GM12891 (cell line): ENCODE data around the gene FBLN2.

Experiments
- PAX5 ChIP-seq: IDR thresholded peaks from 2 replicates; pipeline ENCODE4 v1.6.1; 2011; ENCODE audit warnings: low read length, moderate library complexity, mild to moderate bottlenecking; ENCODE audit not compliant: insufficient read depth, severe bottlenecking
- POLR2A ChIP-seq: IDR thresholded peaks from 2 replicates; pipeline ENCODE4 v1.6.1; 2011; ENCODE audit warnings: low read depth, low read length, control low read depth
- POLR2AphosphoS5 ChIP-seq: IDR thresholded peaks from 2 replicates; pipeline ENCODE4 v1.6.1; 2011; ENCODE audit warnings: low read depth, low read length, control low read depth
- TAF1 ChIP-seq: IDR thresholded peaks from 2 replicates; pipeline ENCODE4 v1.6.1; 2011; ENCODE audit warnings: low read depth, low read length, control low read depth

DNA sequence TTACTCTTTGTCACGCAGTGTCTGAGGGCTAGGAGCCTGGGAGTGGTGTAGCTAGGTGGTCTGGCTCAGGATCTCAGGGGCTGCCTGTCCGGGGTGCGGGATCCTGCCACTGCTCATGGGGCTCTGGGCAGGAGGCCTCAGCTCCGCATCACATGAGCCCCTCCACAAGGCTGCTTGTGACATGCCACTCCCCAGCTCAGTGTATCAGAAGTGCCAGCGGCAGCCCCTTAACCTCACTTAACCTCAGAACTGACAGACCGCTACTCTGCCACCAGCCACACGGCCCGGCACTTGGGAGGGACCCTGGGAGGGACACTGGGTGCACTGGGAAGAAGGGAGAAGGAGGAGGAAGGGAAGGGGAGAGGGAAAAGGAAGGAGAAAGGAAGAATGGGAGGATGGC lies 87.9 kb downstream of the FBLN2 start:
- TF ChIP-seq POLR2AphosphoS5, result no peak
- TF ChIP-seq POLR2A, result no peak
- no peak for TF ChIP-seq PAX5
- TF ChIP-seq TAF1, result no peak
